H1 (cell line): ENCODE measurements around the gene FAM53C. TPM values are rescaled to one million over a fixed set of nuclear protein-coding genes. Genes with fewer than 3 reads are reported as not detected.

ENCODE experiments used
- CTCF ChIA-PET: fragments of 300-600 bp; sonication (Branson Sonifier 250); formaldehyde crosslinking; loops from one replicate; lab custom pipeline; 2021; ENCODE audit not compliant: partially characterized antibody; lab: Charles Lee
- POLR2A ChIA-PET: fragments of 300-600 bp; sonication (Branson Sonifier 250); formaldehyde crosslinking; loops from one replicate; lab custom pipeline; 2021; ENCODE audit warnings: inconsistent platforms; ENCODE audit not compliant: partially characterized antibody; lab: Charles Lee
- DNase-seq, 2 experiments: peaks; one replicate each; pipeline versions ENCODE4 v3.0.0 to v3.0.0-alpha.2; 2010 to 2022; ENCODE audit warnings: low spot score in 2 of 2, low read depth in 1 of 2, mixed read lengths in 1 of 2
- FAIRE-seq: peaks from 2 replicates; lab custom pipeline; 2011; peaks lifted over from hg19 to GRCh38; lab: Jason Lieb, UNC
- H2AFZ ChIP-seq: 2 replicates; pipeline ENCODE4 v1.8.1; 2012; ENCODE audit warnings: low read length, inconsistent platforms
- H2AK5ac ChIP-seq: 2 replicates; pipeline ENCODE4 v1.6.1; 2013; ENCODE audit warnings: low read depth, low read length
- H2BK120ac ChIP-seq: replicated peaks from 2 replicates; pipeline ENCODE3; 2013; ENCODE audit warnings: low read depth, low read length, inconsistent platforms
- H2BK12ac ChIP-seq: 2 replicates; pipeline ENCODE4 v1.6.1; 2013; ENCODE audit warnings: low read depth, low read length
- H2BK15ac ChIP-seq: 2 replicates; pipeline ENCODE4 v1.6.1; 2013; ENCODE audit warnings: low read length
- H2BK20ac ChIP-seq: 2 replicates; pipeline ENCODE4 v1.6.1; 2013; ENCODE audit warnings: low read length
- H2BK5ac ChIP-seq: 2 replicates; pipeline ENCODE4 v1.6.1; 2013; ENCODE audit warnings: low read depth, low read length
- H3K14ac ChIP-seq: 2 replicates; pipeline ENCODE4 v1.6.1; 2013; ENCODE audit warnings: inconsistent platforms; ENCODE audit not compliant: insufficient read length
- H3K18ac ChIP-seq: 2 replicates; pipeline ENCODE4 v1.6.1; 2013; ENCODE audit warnings: low read length; ENCODE audit errors: extremely low read depth
- H3K23ac ChIP-seq: 2 replicates; pipeline ENCODE4 v1.6.1; 2013; ENCODE audit warnings: inconsistent platforms; ENCODE audit not compliant: insufficient read length
- H3K23me2 ChIP-seq: 2 replicates; pipeline ENCODE4 v1.6.1; 2013; ENCODE audit warnings: low read depth, low read length
- H3K27ac ChIP-seq: 2 replicates; pipeline ENCODE4 v1.6.1; 2011; ENCODE audit warnings: low read depth, low read length, inconsistent platforms
- H3K27me3 ChIP-seq, 4 experiments: replicated peaks in 1 of 4; 1 replicate in 1 of 4; 2 replicates in 3 of 4; pipeline versions ENCODE4 v1.6.1 to v1.8.1; 2011 to 2013; ENCODE audit warnings: low read length in 3 of 4, mild to moderate bottlenecking in 3 of 4, inconsistent platforms in 2 of 4, mixed read lengths in 2 of 4, moderate library complexity in 1 of 4; ENCODE audit not compliant: control insufficient read depth in 3 of 4, insufficient read depth in 3 of 4; ENCODE audit errors: extremely low read depth in 1 of 4
- H3K36me3 ChIP-seq, 4 experiments: 2 replicates each; pipeline versions ENCODE4 v1.6.1 to v1.8.1; 2011 to 2013; ENCODE audit warnings: mild to moderate bottlenecking in 4 of 4, low read length in 3 of 4, moderate library complexity in 2 of 4, control low read depth in 1 of 4, inconsistent platforms in 1 of 4; ENCODE audit not compliant: insufficient read depth in 4 of 4, control insufficient read depth in 2 of 4
- H3K4ac ChIP-seq: replicated peaks from 2 replicates; pipeline ENCODE3; 2013; ENCODE audit warnings: low read length, low read depth, mixed read lengths, inconsistent platforms; ENCODE audit not compliant: insufficient read length
- H3K4me1 ChIP-seq, 4 experiments: replicated peaks in 1 of 4; 1 replicate in 1 of 4; 2 replicates in 3 of 4; pipeline versions ENCODE4 v1.6.1 to v1.8.1; 2011 to 2013; ENCODE audit warnings: low read length in 3 of 4, inconsistent platforms in 2 of 4, mixed read lengths in 1 of 4; ENCODE audit not compliant: insufficient read depth in 4 of 4, control insufficient read depth in 3 of 4
- H3K4me2 ChIP-seq, 2 experiments: 2 replicates each; pipeline versions ENCODE4 v1.6.1 to v1.8.1; 2011 to 2013; ENCODE audit warnings: low read depth in 2 of 2, low read length in 2 of 2, control low read depth in 1 of 2, inconsistent platforms in 1 of 2, mild to moderate bottlenecking in 1 of 2; ENCODE audit not compliant: insufficient read depth in 1 of 2
- H3K4me3 ChIP-seq, 4 experiments: fragments of 200-600, 300-600 bp in 1 of 4; sonication (generic), shearing (Covaris generic), sonication (Bioruptor Twin) in 1 of 4; 2 replicates each; pipeline versions ENCODE4 v1.5.1 to v1.8.1; 2011 to 2016; ENCODE audit warnings: low read length in 4 of 4, low read depth in 3 of 4, control low read depth in 2 of 4, inconsistent platforms in 2 of 4, mild to moderate bottlenecking in 2 of 4, mixed read lengths in 1 of 4, moderate library complexity in 1 of 4; ENCODE audit not compliant: insufficient read depth in 2 of 4; ENCODE audit errors: extremely low read depth in 1 of 4
- H3K56ac ChIP-seq: replicated peaks from 2 replicates; pipeline ENCODE3; 2013; ENCODE audit warnings: low read depth, mild to moderate bottlenecking, mixed read lengths, low read length, inconsistent platforms; ENCODE audit not compliant: insufficient read length
- H3K79me1 ChIP-seq: 2 replicates; pipeline ENCODE4 v1.6.1; 2013; ENCODE audit warnings: low read depth, low read length, control low read depth
- H3K79me2 ChIP-seq, 2 experiments: 2 replicates each; pipeline versions ENCODE4 v1.6.1 to v1.8.1; 2012 to 2013; ENCODE audit warnings: low read length in 2 of 2, mild to moderate bottlenecking in 2 of 2, inconsistent platforms in 1 of 2; ENCODE audit not compliant: insufficient read depth in 2 of 2, control insufficient read depth in 1 of 2
- H3K9ac ChIP-seq, 4 experiments: replicated peaks in 1 of 4; 1 replicate in 1 of 4; 2 replicates in 3 of 4; pipeline versions ENCODE4 v1.6.1 to v1.8.1; 2011 to 2013; ENCODE audit warnings: low read depth in 3 of 4, low read length in 3 of 4, control low read depth in 2 of 4, mild to moderate bottlenecking in 2 of 4, moderate library complexity in 2 of 4, inconsistent platforms in 1 of 4; ENCODE audit errors: extremely low read depth in 1 of 4
- H3K9me3 ChIP-seq, 2 experiments: 2 replicates each; pipeline versions ENCODE4 v1.6.1 to v1.8.1; 2012 to 2013; ENCODE audit warnings: mild to moderate bottlenecking in 2 of 2, moderate library complexity in 2 of 2, control low read depth in 1 of 2, inconsistent platforms in 1 of 2, low read depth in 1 of 2, low read length in 1 of 2, mixed read lengths in 1 of 2; ENCODE audit not compliant: insufficient read depth in 2 of 2
- H4K20me1 ChIP-seq, 2 experiments: replicated peaks in 1 of 2; 2 replicates each; pipeline versions ENCODE3 to v1.8.1; 2011 to 2013; ENCODE audit warnings: inconsistent platforms in 2 of 2, low read length in 2 of 2, mild to moderate bottlenecking in 1 of 2; ENCODE audit not compliant: insufficient read depth in 2 of 2, control insufficient read depth in 1 of 2
- H4K5ac ChIP-seq: 2 replicates; pipeline ENCODE4 v1.6.1; 2013; ENCODE audit warnings: low read length, low read depth, mixed read lengths, inconsistent platforms; ENCODE audit not compliant: insufficient read length
- H4K8ac ChIP-seq: 2 replicates; pipeline ENCODE4 v1.8.0; 2013; ENCODE audit warnings: mild to moderate bottlenecking, moderate library complexity, low read length, inconsistent platforms; ENCODE audit not compliant: insufficient read depth; ENCODE audit errors: extremely low read depth
- H4K91ac ChIP-seq: replicated peaks from 2 replicates; pipeline ENCODE3; 2013; ENCODE audit warnings: low read length, mixed read lengths, inconsistent platforms; ENCODE audit not compliant: insufficient read length
- BRCA1 ChIP-seq: IDR thresholded peaks from 2 replicates; pipeline ENCODE4 v1.6.1; 2012; ENCODE audit warnings: low read depth, low read length, improper control_type of control experiment
- CBX8 ChIP-seq: fragments of 300-800, 300-1000 bp; sonication (generic); IDR thresholded peaks from 2 replicates; pipeline ENCODE4 v1.7.1; 2016; ENCODE audit warnings: low read depth, low read length, borderline replicate concordance
- CHD2 ChIP-seq: IDR thresholded peaks from 2 replicates; pipeline ENCODE4 v1.6.1; 2012; ENCODE audit warnings: low read length, improper control_type of control experiment
- CTBP2 ChIP-seq: IDR thresholded peaks from 2 replicates; pipeline ENCODE4 v1.7.0; 2011; ENCODE audit warnings: borderline replicate concordance, mild to moderate bottlenecking, moderate library complexity, mixed read lengths, low read length; ENCODE audit not compliant: insufficient read depth, insufficient read length
- FOSL1 ChIP-seq: IDR thresholded peaks from 2 replicates; pipeline ENCODE4 v1.6.1; 2011; ENCODE audit warnings: mild to moderate bottlenecking, low read depth, low read length, moderate library complexity; ENCODE audit not compliant: insufficient read depth
- KDM1A ChIP-seq: fragments of 200-600, 300-600 bp; sonication (generic); IDR thresholded peaks from 2 replicates; pipeline ENCODE4 v1.7.1; 2016; ENCODE audit warnings: mild to moderate bottlenecking, low read length, borderline replicate concordance
- KDM4A ChIP-seq: IDR thresholded peaks from one replicate; pipeline ENCODE4 v1.7.1; 2012; ENCODE audit warnings: low read depth, mild to moderate bottlenecking, moderate library complexity, low read length, inconsistent platforms; ENCODE audit not compliant: severe bottlenecking
- MAFK ChIP-seq: IDR thresholded peaks from 2 replicates; pipeline ENCODE4 v1.6.1; 2012; ENCODE audit warnings: low read depth, mild to moderate bottlenecking, improper control_type of control experiment, low read length
- SIRT6 ChIP-seq: IDR thresholded peaks from one replicate; pipeline ENCODE4 v1.7.1; 2012; ENCODE audit warnings: low read length, inconsistent platforms
- SIX5 ChIP-seq: IDR thresholded peaks from 2 replicates; pipeline ENCODE4 v1.6.1; 2011; ENCODE audit warnings: mild to moderate bottlenecking, low read depth, low read length
- SRF ChIP-seq: IDR thresholded peaks from 2 replicates; pipeline ENCODE4 v1.6.1; 2011; ENCODE audit warnings: mild to moderate bottlenecking, low read depth, low read length, moderate library complexity
- TAF7 ChIP-seq: optimal IDR thresholded peaks from 2 replicates; pipeline ENCODE3; 2011; ENCODE audit warnings: low read depth, mild to moderate bottlenecking, inconsistent platforms, low read length, moderate library complexity, borderline replicate concordance
- YY1 ChIP-seq: IDR thresholded peaks from 2 replicates; pipeline ENCODE4 v1.6.1; 2011; ENCODE audit warnings: low read depth, mild to moderate bottlenecking, low read length
- WGBS, 2 experiments: shearing (Covaris generic) in 1 of 2; methylation state at CpG; one replicate each; pipeline versions ENCODE4 v1.1.6 to v1.1.7; 2013 to 2015; ENCODE audit warnings: low lambda C conversion rate in 2 of 2, mixed read lengths in 2 of 2, inconsistent platforms in 1 of 2, low coverage in 1 of 2, missing lambda C conversion rate in 1 of 2; ENCODE audit not compliant: insufficient replicate concordance in 2 of 2, insufficient coverage in 1 of 2, insufficient read length in 1 of 2; ENCODE audit errors: extremely low coverage in 1 of 2, missing lambda C conversion rate in 1 of 2; 5-methylcytosine and 5-hydroxymethylcytosine counted together
- polyA plus RNA-seq, 7 experiments: library from polyadenylated mRNA; depleted of rRNA in 3 of 7; stranded (reverse) in 5 of 7; unstranded in 2 of 7; fragments of >200 nt in 5 of 7; fragments of 200-250 nt in 2 of 7; gene quantifications; 1 replicate in 5 of 7; 2 replicates in 1 of 7; 4 replicates in 1 of 7; pipeline versions ENCODE4 v1.2.1 to v1.2.3, GENCODE V29; 2011 to 2013; ENCODE audit warnings: missing spikeins in 2 of 7, mixed read lengths in 2 of 7
- total RNA-seq: library from RNA; stranded (reverse); fragmentation: NEBNext Ultra II Directional; extraction: Animal tissue kit (Norgen Biotek cat#: 25700); gene quantifications from 2 replicates; pipeline ENCODE4 v1.2.1, GENCODE V29; 2021

FAM53C gene
- total and polyA plus RNA-seq, 2 of the 8 experiments (the other 6 are each of a cell fraction or from before 2014, with no cell fraction given): 57.6 to 75.3 TPM

DNA sequence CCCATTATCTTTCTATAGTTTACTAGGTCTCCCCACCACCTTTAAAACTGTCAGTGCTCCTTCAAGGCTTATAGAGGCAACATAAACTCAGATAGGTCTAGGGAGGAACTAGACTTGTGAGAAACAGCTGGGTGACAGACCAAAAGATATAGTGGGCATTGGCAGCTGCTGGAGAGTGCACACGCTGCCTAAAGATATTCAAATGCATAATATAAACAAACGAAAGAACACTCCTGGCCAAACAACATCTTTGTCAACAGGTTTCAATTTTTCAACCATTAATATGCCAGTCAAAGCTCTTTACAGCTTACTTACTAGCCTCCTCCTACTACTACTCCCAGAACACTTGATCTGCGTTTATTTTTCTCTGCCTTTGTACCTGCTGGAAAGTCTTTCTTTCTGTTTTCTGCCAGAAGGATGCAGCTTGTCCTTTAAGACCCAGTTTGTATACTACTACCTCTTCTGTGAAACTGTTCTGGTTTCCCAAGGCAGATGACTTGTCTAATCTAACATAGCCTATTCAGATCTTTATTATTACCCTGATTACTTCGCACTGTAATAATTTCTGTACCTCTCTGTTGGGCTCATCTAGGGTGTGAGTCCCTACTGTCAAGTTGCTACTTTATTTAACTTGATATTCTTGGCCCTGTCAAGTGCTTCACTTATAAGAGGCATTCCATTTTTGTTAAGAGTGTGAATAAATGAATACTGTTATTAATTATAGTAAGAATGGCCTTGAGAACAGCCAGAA, 28.7 kb downstream of the FAM53C start:
- Histone ChIP-seq H2BK120ac (no peak overlapping the region), H4K20me1 (peaks cover 0 to 7% of the 10 kb centered on the region in 2 experiments), H3K9me3 (no peaks in the 10 kb centered on the region), H4K5ac (no peak overlapping the region), H3K27ac (no peak overlapping the region), H3K4ac (no peak overlapping the region), H3K27me3 (no peaks in the 10 kb centered on the region), H2BK12ac (no peak overlapping the region), H3K79me2 (peaks cover 9 to 87% of the 10 kb centered on the region in 2 experiments), H2BK20ac (no peak overlapping the region), H3K36me3 (no peaks in the 10 kb centered on the region), H3K18ac (no peak overlapping the region), H3K4me2 (no peak overlapping the region), H3K4me3 (no peak overlapping the region), H2BK15ac (no peak overlapping the region), H3K79me1 (peaks cover 3% of the 10 kb centered on the region; the same call in 1 of the 2 replicates), H3K14ac (no peak overlapping the region), H2BK5ac (no peak overlapping the region), H4K8ac (no peak overlapping the region), H3K23me2 (no peaks in the 10 kb centered on the region), H3K23ac (no peak overlapping the region), H3K56ac (no peak overlapping the region), H4K91ac (no peak overlapping the region), H3K4me1 (no peaks in the 10 kb centered on the region), H2AFZ (no peak overlapping the region), H2AK5ac (no peak overlapping the region), H3K9ac (no peak overlapping the region)
- DNase-seq (no peak), FAIRE-seq (no peak)
- 83% methylated on average over 4 of the region's 4 CpGs; no CpG with 5 or more reads in 1 of the 2 experiments for WGBS, 2 experiments
- POLR2A ChIA-PET: interaction anchor here (0.9 to 2.4 kb wide), 3 partner anchors 13 to 29 kb away, joined by 3 to 13 read pairs (median 4); partner anchors contain the start of gene FAM53C
- CTCF ChIA-PET: interaction anchor here (1.1 kb wide), 1 partner anchor 13 kb away, joined by 6 read pairs; no protein-coding TSS in a partner anchor
- no peak for TF ChIP-seq KDM1A
- TF ChIP-seq SIX5: no peak
- no peak for TF ChIP-seq CTBP2
- no peak for TF ChIP-seq SRF
- no peak for TF ChIP-seq CBX8
- TF ChIP-seq BRCA1: no peak
- no peak for TF ChIP-seq TAF7
- TF ChIP-seq MAFK: no peak
- no peak for TF ChIP-seq YY1
- no peak for TF ChIP-seq KDM4A
- no peak for TF ChIP-seq SIRT6
- TF ChIP-seq CHD2: no peak
- TF ChIP-seq FOSL1: no peak
